GM18907 (cell line): Measurements from ENCODE around the gene PYDC2.
"Not testable (repeated sequence)": the region's sequence is repeated elsewhere in the genome, so short reads cannot be mapped to it uniquely, and the experiment has no call there.

Source experiments
- ATAC-seq: cut with Tn5 transposase; IDR thresholded peaks from one replicate; pipeline ENCODE4 v1.9.1; 2021; ENCODE audit warnings: mild to moderate bottlenecking, moderate library complexity; ENCODE audit not compliant: unreplicated experiment

The PYDC2 gene

DNA sequence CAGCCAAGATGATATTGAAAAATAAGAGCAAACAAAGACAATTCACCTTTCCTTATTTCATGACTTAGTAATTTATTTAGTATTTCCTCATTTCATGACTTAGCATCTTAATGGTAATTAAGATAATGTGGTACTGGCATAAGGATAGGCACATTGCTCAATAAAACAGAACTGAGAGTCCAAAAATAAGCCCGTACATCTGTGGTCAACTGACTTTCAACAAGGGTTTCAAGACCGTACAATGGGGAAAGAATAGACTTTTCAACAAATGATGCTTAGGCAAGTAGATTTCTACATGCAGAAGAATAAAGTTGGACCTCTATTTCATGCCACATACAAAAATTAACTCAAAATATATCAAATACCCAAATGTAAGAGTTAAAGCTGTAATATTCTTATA is 603 bp upstream of the PYDC2 start:
- no peak for ATAC-seq

GRCh38 chr3:191470080-191470479 is 9.1 kb downstream of the PYDC2 start:
- ATAC-seq = no peak

GRCh38 chr3:191470545-191470944 is 9.6 kb downstream of the PYDC2 start:
- ATAC-seq = no peak

DNA sequence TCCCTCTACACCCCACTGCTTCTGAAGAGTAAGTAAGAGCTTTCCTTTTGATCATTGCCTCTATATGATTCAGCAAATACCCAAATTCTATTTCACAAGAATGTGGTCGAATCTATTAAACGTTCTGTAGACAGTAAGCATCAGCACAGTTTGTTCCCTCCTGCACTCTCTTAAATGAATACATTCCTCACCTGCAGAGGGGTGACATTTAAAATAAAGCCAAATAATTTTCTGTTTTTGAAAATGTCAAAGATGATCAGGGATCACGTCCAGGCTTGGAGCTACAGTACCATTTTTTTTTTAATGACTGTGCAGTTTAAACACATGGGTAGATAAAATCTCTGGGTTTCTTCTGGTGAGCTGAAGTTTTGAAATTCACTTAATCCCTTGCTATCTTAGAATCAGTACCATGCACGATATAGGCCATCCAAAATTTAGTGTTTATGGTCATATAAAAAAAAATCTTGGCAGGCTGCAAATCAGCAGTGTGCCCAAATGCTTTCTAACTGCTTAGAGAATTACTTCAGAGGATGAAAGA is 12.8 kb downstream of the PYDC2 start:
- no peak for ATAC-seq

DNA sequence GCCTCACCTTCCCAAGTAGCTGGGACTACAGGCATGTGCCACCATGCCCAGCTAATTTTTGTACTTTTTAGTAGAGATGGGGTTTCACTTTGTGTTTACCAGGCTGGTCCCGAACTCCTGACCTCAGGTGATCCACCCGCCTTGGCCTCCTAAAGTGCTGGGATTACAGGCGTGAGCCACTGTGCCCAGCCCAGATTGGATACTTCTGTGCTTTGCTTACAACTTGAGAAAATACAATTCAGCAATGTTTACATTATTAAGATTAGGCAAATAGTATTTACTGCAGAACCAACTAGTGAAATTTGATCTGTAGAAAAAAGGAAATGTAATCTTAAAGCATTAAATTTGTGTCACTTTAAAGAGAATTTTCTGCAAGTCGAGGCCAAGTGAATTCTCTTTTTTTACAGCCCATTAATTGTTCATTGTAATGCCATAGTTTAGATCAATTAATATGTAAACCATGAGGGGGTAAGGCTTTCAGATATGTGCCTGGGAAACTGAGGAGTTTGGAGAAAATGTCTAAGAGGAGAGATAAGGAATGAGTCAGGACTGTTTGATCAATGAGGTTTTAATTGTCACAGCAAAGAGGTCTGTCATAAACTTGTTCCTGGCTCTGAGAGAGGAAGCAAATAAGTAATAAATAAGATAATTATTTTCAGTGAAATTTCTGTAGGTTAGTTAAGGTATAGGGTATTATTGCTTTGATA is 15.3 kb downstream of the PYDC2 start:
- ATAC-seq = no peak

DNA sequence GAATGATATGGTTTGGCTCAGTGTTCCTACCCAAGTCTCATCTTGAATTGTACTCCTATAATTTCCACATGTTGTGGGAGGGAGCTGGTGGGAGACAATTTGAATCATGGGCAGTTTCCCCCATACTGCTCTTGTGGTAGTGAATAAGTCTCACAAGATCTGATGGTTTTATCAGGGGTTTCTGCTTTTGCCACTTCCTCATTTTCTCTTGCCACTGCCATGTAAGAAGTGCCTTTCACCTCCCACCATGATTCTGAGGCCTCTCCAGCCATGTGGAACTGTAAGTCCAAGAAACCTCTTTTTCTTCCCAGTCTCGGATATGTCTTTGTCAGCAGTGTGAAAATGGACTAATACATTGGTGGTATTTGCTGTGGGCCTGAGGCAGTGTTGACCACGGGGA is 23.0 kb downstream of the PYDC2 start:
- ATAC-seq = not testable (repeated sequence)

- ATAC-seq = no peak
Observed at GRCh38 chr3:191484461-191484860, 23.5 kb downstream of the PYDC2 start.

- ATAC-seq = no peak
Observed at GRCh38 chr3:191492601-191493000, 31.6 kb downstream of the PYDC2 start.

- ATAC-seq = no peak
Observed at GRCh38 chr3:191493336-191493735, 32.4 kb downstream of the PYDC2 start.

DNA sequence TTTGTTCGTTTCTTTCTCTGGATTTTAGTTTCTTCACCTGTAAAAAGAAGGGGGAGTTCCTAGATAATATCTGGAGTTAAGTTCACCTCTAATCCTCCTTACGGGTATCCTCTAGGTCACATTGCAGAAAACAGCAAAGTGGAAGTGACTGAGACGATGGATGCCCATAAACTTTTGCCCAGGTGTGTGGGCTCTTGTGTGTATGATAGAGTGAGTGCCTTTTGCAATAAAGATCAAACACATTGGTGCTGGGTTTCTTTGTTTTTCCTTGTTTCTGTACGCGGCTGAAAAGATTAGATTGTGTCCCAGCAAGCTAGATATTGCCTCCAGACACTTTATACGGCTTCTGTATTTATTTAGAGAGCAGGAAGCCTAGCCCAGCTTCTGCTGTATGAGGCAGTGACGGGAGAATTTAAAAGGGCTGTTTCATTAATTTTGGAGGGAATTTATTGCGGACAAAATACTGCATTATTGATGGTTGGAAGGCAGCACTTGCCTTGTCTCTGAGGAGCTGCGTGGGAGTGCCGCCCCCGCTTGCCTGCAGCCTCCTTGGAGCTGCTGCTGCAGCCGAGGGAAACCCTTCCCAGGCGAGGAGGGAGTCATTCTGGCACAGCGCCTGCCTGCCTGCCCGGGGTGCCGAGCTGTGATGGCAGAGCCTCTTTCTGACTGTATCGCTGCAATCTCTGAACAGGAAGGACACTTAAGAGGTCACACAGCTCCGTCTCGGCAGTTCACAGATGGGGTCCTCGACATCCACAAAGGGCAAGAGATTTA is 38.5 kb downstream of the PYDC2 start:
- ATAC-seq = no peak

DNA sequence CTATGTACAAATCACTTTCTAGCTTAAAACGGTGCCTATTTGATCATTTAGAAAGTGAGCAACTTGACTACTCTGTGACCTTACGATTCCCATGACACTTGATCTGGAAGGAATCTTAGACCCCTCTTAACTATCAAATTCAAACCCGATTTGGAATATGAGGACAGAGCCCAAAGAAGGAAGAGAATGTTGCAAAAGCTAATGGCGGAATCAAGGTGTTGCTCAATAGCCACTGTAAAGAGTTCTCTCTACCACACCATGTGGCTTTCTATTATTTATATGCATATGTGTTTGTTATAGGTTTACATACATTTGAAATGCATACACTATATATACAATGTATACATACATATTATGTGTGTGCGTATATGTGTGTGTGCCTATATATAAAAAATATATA is 39.9 kb downstream of the PYDC2 start:
- no peak for ATAC-seq

DNA sequence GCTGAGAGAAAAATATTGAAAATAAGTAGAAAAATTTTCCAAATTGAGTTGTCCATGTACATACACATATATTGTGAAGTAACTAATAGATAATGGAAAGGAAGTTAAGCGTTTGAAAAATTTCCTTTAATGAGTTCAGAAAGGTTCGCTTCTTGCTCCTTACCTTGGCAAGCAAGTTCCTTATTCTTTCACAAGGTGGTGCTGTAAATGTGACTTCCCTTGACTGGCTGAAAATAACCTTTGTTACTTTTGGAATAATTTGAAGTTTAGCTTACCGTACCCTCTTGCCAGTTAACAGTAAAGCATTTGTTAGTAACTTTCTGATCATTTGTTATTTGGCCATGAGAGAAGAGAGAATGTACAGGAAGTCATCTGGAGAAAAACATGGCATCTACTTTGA is 41.6 kb downstream of the PYDC2 start:
- no peak for ATAC-seq

DNA sequence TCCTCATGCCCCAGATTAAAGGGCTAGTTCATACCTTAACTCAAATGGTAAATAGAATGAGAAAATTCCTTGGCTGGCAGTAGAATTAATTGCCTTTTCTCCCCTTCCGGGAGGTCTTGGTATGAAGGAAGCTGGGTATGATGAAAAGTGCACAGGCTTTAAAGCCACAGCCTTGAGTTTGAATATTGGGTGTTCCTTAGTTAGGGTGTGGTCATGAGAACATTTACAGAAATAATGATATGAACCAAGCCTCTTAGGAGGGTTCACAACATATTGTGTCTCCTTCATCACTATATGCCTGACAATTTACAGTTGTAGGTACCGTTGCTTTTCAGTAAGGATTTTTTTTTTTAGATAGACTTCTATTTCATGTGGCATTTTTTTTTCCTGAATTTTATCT is 48.1 kb downstream of the PYDC2 start:
- ATAC-seq = no peak
